Measurements from ENCODE around the gene NPLOC4. TPM values are rescaled to one million over a fixed set of nuclear protein-coding genes. Genes with fewer than 3 reads are reported as not detected.

Gene NPLOC4
- total and polyA plus RNA-seq, 9 of the 15 experiments (the other 6 are each of a cell fraction or from before 2014, with no cell fraction given) = 1.5 to 116 (median 64.5) TPM

GRCh38 chr17:81524039-81524864 lies 112.7 kb downstream of the NPLOC4 start:
- intact Hi-C loops (cut with micrococcal nuclease) = loop anchor here (5.0 kb wide), 1 partner anchor 42 kb away; no protein-coding TSS in a partner anchor
- H3K9me1 ChIP-seq (ENCODE audit: control insufficient read depth, insufficient read depth, low read length) = no peaks in the 10 kb centered on the region

More at GRCh38 chr17:81524039-81524864, 112.7 kb downstream of the NPLOC4 start:
- Histone ChIP-seq H3K27me3 (ENCODE audit: control insufficient read depth in 2 of 2, insufficient read depth in 2 of 2, low read length in 2 of 2) (peaks cover 0 to 38% of the 10 kb centered on the region in 2 experiments; a peak in 3 of 5 replicates), H3K9me3 (replicated peaks; ENCODE audit: control insufficient read depth, insufficient read depth, low read depth, low read length) (no peaks in the 10 kb centered on the region), H3K4me1 (replicated peaks in 1 of 2; ENCODE audit: control insufficient read depth in 2 of 2, insufficient read depth in 2 of 2, low read length in 2 of 2) (peaks cover 5 to 68% of the 10 kb centered on the region in 2 experiments; a peak in 3 of 5 replicates), H2AFZ (ENCODE audit: low read depth, low read length) (no peak overlapping the region), H3K9ac (ENCODE audit: insufficient read depth in 1 of 2, low read depth in 2 of 2, low read length in 2 of 2) (peak overlapping the region in 1 of 2 experiments; percentile 78; a peak in 2 of 4 replicates), H3K36me3 (ENCODE audit: control insufficient read depth, insufficient read depth, low read length) (no peaks in the 10 kb centered on the region), H3K4me2 (ENCODE audit: insufficient read depth, low read length) (no peak overlapping the region), H3K79me2 (ENCODE audit: control insufficient read depth, insufficient read depth, low read length) (no peaks in the 10 kb centered on the region), H3K4me3 (no peak overlapping the region), H4K20me1 (replicated peaks; ENCODE audit: control insufficient read depth, insufficient read depth, low read length) (no peaks in the 10 kb centered on the region), H3K27ac (ENCODE audit: extremely low read depth, low read depth, low read length) (no peak overlapping the region)
- TF ChIP-seq RAD51 (IDR thresholded peaks at IDR 0.05; ENCODE audit: borderline replicate concordance, low read depth) (no peak), POLR2G (IDR thresholded peaks at IDR 0.05; ENCODE audit: low read depth, low read length) (peak; percentile 22; the same call in 1 of the 2 replicates), HNRNPK (IDR thresholded peaks at IDR 0.05; ENCODE audit: low read depth, low read length, poor library complexity, severe bottlenecking) (no peak)
- WGBS (ENCODE audit: insufficient coverage, low coverage, missing lambda C conversion rate) = 30% methylated on average over 16 of the region's 18 CpGs
- POLR2A ChIA-PET = interaction anchor here (1.6 kb wide), 1 partner anchor 16 kb away, joined by 4 read pairs; no protein-coding TSS in a partner anchor
- in situ Hi-C loops (cut with MboI) = no loop called here
- DNase-seq (ENCODE audit: extremely low read depth in 1 of 4, low spot score in 3 of 4) (no peak), ATAC-seq (no peak), FAIRE-seq (no peak)
- CTCF ChIA-PET (ENCODE audit: low intra/inter-chr PET ratio) = interaction anchor here (2.3 kb wide), 1 partner anchor 271 kb away, joined by 9 read pairs; no protein-coding TSS in a partner anchor
- no TSS peak for BruUV-seq (replicated peaks)

Measured in K562 (cell line).